A549 (cell line): ENCODE data around the gene CTSV. TPM values are rescaled to one million over a fixed set of nuclear protein-coding genes. Genes with fewer than 3 reads are reported as not detected.

Experiments used
- ATAC-seq, 2 experiments: fragments of 200-7000 bp in 1 of 2; fragments of >200 bp in 1 of 2; cut with Nextera tagmentation in 1 of 2; cut with Tn5 transposase in 1 of 2; 3 replicates each; pipeline versions ENCODE4 v1.8.0 to v1.9.1; 2018 to 2020; ENCODE audit warnings: mild to moderate bottlenecking in 1 of 2, moderate library complexity in 1 of 2
- CTCF ChIA-PET: fragments of 300-600 bp; sonication (Branson Sonifier 250); formaldehyde crosslinking; extraction: SDS; loops from one replicate; lab custom pipeline; 2021; ENCODE audit warnings: antibody characterized with exemption, inconsistent platforms; lab: Yijun Ruan, JAX
- POLR2A ChIA-PET: fragments of 350-600 bp; formaldehyde crosslinking; extraction: SDS; loops from one replicate; lab custom pipeline; 2021; ENCODE audit warnings: antibody characterized with exemption, inconsistent platforms; lab: Yijun Ruan, JAX
- DNase-seq, 2 experiments: peaks; one replicate each; pipeline versions ENCODE4 v3.0.0 to v3.0.0-alpha.2; 2011 to 2016; ENCODE audit warnings: low read depth in 1 of 2, low spot score in 1 of 2
- FAIRE-seq: peaks from 2 replicates; lab custom pipeline; 2011; peaks lifted over from hg19 to GRCh38; lab: Jason Lieb, UNC
- H3K27ac ChIP-seq, 2 experiments: fragments of >200 bp; sonication (Bioruptor Twin); formaldehyde crosslinking; 3 replicates each; pipeline ENCODE4 v1.5.1; 2016 to 2017
- H3K4me1 ChIP-seq: fragments of >200 bp; sonication (Bioruptor Twin); formaldehyde crosslinking; 3 replicates; pipeline ENCODE4 v1.6.1; 2016
- H3K4me2 ChIP-seq: fragments of >200 bp; sonication (Bioruptor Twin); formaldehyde crosslinking; 3 replicates; pipeline ENCODE4 v1.6.1; 2016
- H3K4me3 ChIP-seq: fragments of >200 bp; sonication (Bioruptor Twin); formaldehyde crosslinking; 3 replicates; pipeline ENCODE4 v1.5.1; 2016
- H3K9me3 ChIP-seq: fragments of >200 bp; sonication (Bioruptor Twin); formaldehyde crosslinking; 3 replicates; pipeline ENCODE4 v1.6.1; 2016
- BHLHE40 ChIP-seq: IDR thresholded peaks from 2 replicates; pipeline ENCODE4 v1.6.1; 2012; ENCODE audit warnings: low read depth, low read length, inconsistent platforms
- CBX2 ChIP-seq: fragments of 200-600 bp; sonication (generic); IDR thresholded peaks from 2 replicates; pipeline ENCODE4 v1.6.1; 2016; ENCODE audit warnings: low read depth, mild to moderate bottlenecking, borderline replicate concordance
- CBX8 ChIP-seq: fragments of 200-600 bp; sonication (generic); IDR thresholded peaks from 2 replicates; pipeline ENCODE4 v1.6.1; 2016
- CEBPB ChIP-seq, 2 experiments: fragments of >200 bp in 1 of 2; sonication (Bioruptor Twin) in 1 of 2; formaldehyde crosslinking in 1 of 2; IDR thresholded peaks; 2 replicates each; pipeline ENCODE4 v1.6.1; 2012 to 2016
- CHD2 ChIP-seq: fragments of 150-350 bp; IDR thresholded peaks from 2 replicates; pipeline ENCODE4 v1.6.1; 2014; ENCODE audit warnings: low read length; ENCODE audit not compliant: partially characterized antibody
- CHD4 ChIP-seq: fragments of 200-600 bp; sonication (generic); IDR thresholded peaks from 2 replicates; pipeline ENCODE4 v1.6.1; 2016; ENCODE audit warnings: antibody characterized with exemption, mild to moderate bottlenecking, borderline replicate concordance
- CTCF ChIP-seq: fragments of >200 bp; sonication (Bioruptor Twin); formaldehyde crosslinking; IDR thresholded peaks from 3 replicates; pipeline ENCODE4 v1.5.1; 2016
- ELK1 ChIP-seq: fragments of 150-350 bp; IDR thresholded peaks from 2 replicates; pipeline ENCODE4 v1.6.1; 2014; ENCODE audit warnings: low read depth, mild to moderate bottlenecking, low read length
- ESRRA ChIP-seq: fragments of 150-350 bp; IDR thresholded peaks from 2 replicates; pipeline ENCODE4 v1.6.1; 2014; ENCODE audit warnings: mild to moderate bottlenecking, low read length, borderline replicate concordance
- FOSL2 ChIP-seq, 2 experiments: fragments of 450-650 bp in 1 of 2; fragments of >200 bp in 1 of 2; sonication (Bioruptor Twin) in 1 of 2; formaldehyde crosslinking; IDR thresholded peaks; 2 replicates each; pipeline versions ENCODE4 v1.5.0 to v1.6.1; 2016 to 2020; ENCODE audit warnings: mild to moderate bottlenecking in 1 of 2, moderate library complexity in 1 of 2
- HDAC2 ChIP-seq: fragments of 200-600 bp; sonication (generic); IDR thresholded peaks from 2 replicates; pipeline ENCODE4 v1.6.1; 2016
- HES2 ChIP-seq: fragments of >200 bp; sonication (Bioruptor Twin); formaldehyde crosslinking; IDR thresholded peaks from 2 replicates; pipeline ENCODE4 v1.6.1; 2016
- HOXA7 ChIP-seq: fragments of 250-450 bp; sonication (Bioruptor Pico); IDR thresholded peaks from 2 replicates; pipeline ENCODE4 v1.5.0; 2020; ENCODE audit warnings: mild to moderate bottlenecking, moderate library complexity
- HOXB13 ChIP-seq: fragments of 250-450 bp; sonication (Bioruptor Pico); IDR thresholded peaks from 2 replicates; pipeline ENCODE4 v1.5.0; 2020; ENCODE audit warnings: low read depth, mild to moderate bottlenecking, moderate library complexity
- MAFK ChIP-seq: fragments of 450-650 bp; IDR thresholded peaks from 2 replicates; pipeline ENCODE4 v1.6.1; 2014; ENCODE audit not compliant: partially characterized antibody
- NPAS2 ChIP-seq: fragments of 250-450 bp; sonication (Bioruptor Pico); IDR thresholded peaks from 2 replicates; pipeline ENCODE4 v1.8.0; 2022; ENCODE audit warnings: mild to moderate bottlenecking, moderate library complexity, borderline replicate concordance
- PHF8 ChIP-seq: fragments of 200-600 bp; sonication (generic); IDR thresholded peaks from 2 replicates; pipeline ENCODE4 v1.6.1; 2016; ENCODE audit warnings: low read depth, mild to moderate bottlenecking, antibody characterized with exemption, moderate library complexity, borderline replicate concordance
- RFX5 ChIP-seq: fragments of 450-650 bp; IDR thresholded peaks from 2 replicates; pipeline ENCODE4 v1.7.1; 2014; ENCODE audit warnings: antibody characterized with exemption, mild to moderate bottlenecking, moderate library complexity
- SREBF2 ChIP-seq: fragments of 450-650 bp; IDR thresholded peaks from 2 replicates; pipeline ENCODE4 v1.6.1; 2014; ENCODE audit warnings: mild to moderate bottlenecking, moderate library complexity
- TP53 ChIP-seq: fragments of 250-450 bp; sonication (Bioruptor Pico); IDR thresholded peaks from 2 replicates; pipeline ENCODE4 v1.5.0; 2021; ENCODE audit warnings: mild to moderate bottlenecking, moderate library complexity
- ZNF302 ChIP-seq: fragments of 250-450 bp; sonication (Bioruptor Pico); IDR thresholded peaks from 2 replicates; pipeline ENCODE4 v1.9.0; 2021; ENCODE audit warnings: inconsistent platforms, mild to moderate bottlenecking, moderate library complexity
- ZSCAN20 ChIP-seq: fragments of 250-450 bp; sonication (Bioruptor Pico); IDR thresholded peaks from 2 replicates; pipeline ENCODE4 v1.8.0; 2022; ENCODE audit warnings: mild to moderate bottlenecking, moderate library complexity
- WGBS: methylation state at CpG from one replicate; pipeline ENCODE4 v1.1.6; 2017; ENCODE audit errors: missing lambda C conversion rate; 5-methylcytosine and 5-hydroxymethylcytosine counted together
- polyA plus RNA-seq, 4 experiments: library from polyadenylated mRNA; depleted of rRNA in 3 of 4; stranded (reverse); fragments of >200 nt; fragmentation: RNase III in 1 of 4; extraction: RNeasy Plus Mini Kit Qiagen cat#74134 plus additional on column Dnase treatment in 1 of 4; gene quantifications; 2 replicates in 3 of 4; 3 replicates in 1 of 4; pipeline ENCODE4 v1.2.3, GENCODE V29; 2011 to 2017

Gene CTSV
- polyA plus RNA-seq, 2 of the 4 experiments (the other 2 are of a cell fraction): 13.4 to 14.9 TPM

- no peak for TF ChIP-seq ZSCAN20
- TF ChIP-seq HOXA7: no peak
- no peak for TF ChIP-seq ELK1
- TF ChIP-seq HES2: no peak
- TF ChIP-seq CBX8: no peak
- no peak for TF ChIP-seq TP53
- no peak for TF ChIP-seq CEBPB (IDR thresholded peaks at IDR 0.05)
- no peak for TF ChIP-seq HDAC2
- no peak for TF ChIP-seq MAFK
- TF ChIP-seq CBX2: no peak
- no peak for TF ChIP-seq ZNF302 (CRISPR knock-in tag)
- TF ChIP-seq NPAS2: no peak
- TF ChIP-seq FOSL2 (IDR thresholded peaks at IDR 0.05): no peak
- no peak for TF ChIP-seq FOSL2 (CRISPR knock-in tag; IDR thresholded peaks at IDR 0.05)
- no peak for TF ChIP-seq PHF8
- Histone ChIP-seq H3K27ac (no peak overlapping the region), H3K4me2 (no peak overlapping the region), H3K4me1 (no peaks in the 10 kb centered on the region), H3K4me3 (no peak overlapping the region), H3K9me3 (no peaks in the 10 kb centered on the region)
- CTCF ChIA-PET: no interaction called here
- FAIRE-seq (no peak), ATAC-seq (no peak), DNase-seq (no peak)
- POLR2A ChIA-PET: no interaction called here
- WGBS: 74% methylated on average over 6 of the region's 6 CpGs
Measured at GRCh38 chr9:97075289-97075985, 36.5 kb upstream of the CTSV start.

GRCh38 chr9:97073506-97073905 lies 34.6 kb upstream of the CTSV start:
- Histone ChIP-seq H3K9me3 (no peaks in the 10 kb centered on the region), H3K4me3 (no peak overlapping the region), H3K4me2 (no peak overlapping the region), H3K4me1 (no peaks in the 10 kb centered on the region), H3K27ac (no peak overlapping the region)
- CTCF ChIA-PET: no interaction called here
- DNase-seq (no peak), FAIRE-seq (no peak), ATAC-seq (no peak)
- POLR2A ChIA-PET: no interaction called here
- WGBS: 62% methylated on average over 1 of the region's 1 CpG
- TF ChIP-seq CTCF (no peak), HDAC2 (no peak), NPAS2 (no peak), CEBPB (IDR thresholded peaks at IDR 0.05) (no peak), BHLHE40 (no peak), CBX2 (no peak), ESRRA (no peak), RFX5 (no peak)

DNA sequence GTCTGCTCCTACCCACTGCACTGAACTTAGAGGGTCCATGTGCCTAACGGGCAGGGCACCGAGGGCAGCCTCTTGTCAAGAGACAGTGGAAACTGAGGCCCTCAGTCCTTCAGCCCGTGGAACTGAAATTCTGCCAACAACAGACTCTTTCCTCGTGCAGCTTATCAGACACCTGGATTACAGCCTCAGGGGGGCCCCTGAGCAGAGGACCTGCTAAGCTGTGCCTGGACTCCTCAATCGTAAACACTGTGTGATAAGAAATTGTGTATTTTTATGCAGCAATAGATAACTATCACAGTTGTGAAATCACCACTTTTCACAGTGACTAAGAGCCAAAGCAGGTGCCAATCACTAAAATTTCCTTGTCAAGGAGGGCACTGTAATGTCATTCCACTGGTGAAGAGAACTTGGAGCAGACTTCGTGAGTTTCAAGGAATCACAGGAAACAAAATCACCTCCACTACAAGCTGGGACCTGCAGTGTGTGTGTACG lies 33.4 kb upstream of the CTSV start:
- no peak overlapping the region for H3K4me2 ChIP-seq
- FAIRE-seq (no peak), ATAC-seq (no peak), DNase-seq (no peak)
- ChIA-PET POLR2A (no interaction called here), CTCF (no interaction called here)
- H3K4me3 ChIP-seq: no peak overlapping the region
- no peak overlapping the region for H3K27ac ChIP-seq
- no peak for TF ChIP-seq CHD2
- TF ChIP-seq CHD4: no peak
- TF ChIP-seq SREBF2: no peak
- TF ChIP-seq HOXA7: no peak
- TF ChIP-seq HOXB13 (CRISPR knock-in tag): no peak
- H3K4me1 ChIP-seq: no peaks in the 10 kb centered on the region
- WGBS: 19% methylated on average over 7 of the region's 7 CpGs
- no peaks in the 10 kb centered on the region for H3K9me3 ChIP-seq
